ENCODE measurements around the gene HOXB3.

Gene HOXB3

GRCh38 chr17:48611681-48612455, 21.8 kb upstream of the HOXB3 start:
- no peak for DNase-seq

GRCh38 chr17:48611213-48611612, 21.2 kb upstream of the HOXB3 start:
- DNase-seq = peak; percentile 24

- DNase-seq = peak; percentile 68
Observed at GRCh38 chr17:48610282-48611211, 20.5 kb upstream of the HOXB3 start, which contains the start of gene HOXB7. Gene HOXB7 (minus strand): TSS chr17:48611017. CDS start chr17:48610918, 99 bp downstream.

GRCh38 chr17:48609759-48610281, 19.8 kb upstream of the HOXB3 start:
- no peak for DNase-seq

GRCh38 chr17:48609033-48609432, 19.0 kb upstream of the HOXB3 start:
- no peak for DNase-seq

GRCh38 chr17:48608494-48608834, 18.4 kb upstream of the HOXB3 start:
- no peak for DNase-seq

- no peak for DNase-seq
Observed at GRCh38 chr17:48606892-48607614, 17.0 kb upstream of the HOXB3 start.

- DNase-seq = no peak
Observed at GRCh38 chr17:48605991-48606891, 16.2 kb upstream of the HOXB3 start.

GRCh38 chr17:48605409-48605919, 15.4 kb upstream of the HOXB3 start:
- no peak for DNase-seq

- DNase-seq = peak; percentile 45
Observed at GRCh38 chr17:48604770-48605329, 14.8 kb upstream of the HOXB3 start, which contains the start of gene HOXB6. Gene HOXB6 (minus strand): TSS chr17:48604986. CDS start chr17:48598150, 6,836 bp downstream.

GRCh38 chr17:48603959-48604769, 14.1 kb upstream of the HOXB3 start:
- peak; percentile 48 for DNase-seq

GRCh38 chr17:48601539-48602425, 11.7 kb upstream of the HOXB3 start:
- no peak for DNase-seq

- no peak for DNase-seq
Observed at GRCh38 chr17:48601207-48601538, 11.1 kb upstream of the HOXB3 start.

GRCh38 chr17:48600244-48601098, 10.4 kb upstream of the HOXB3 start:
- no peak for DNase-seq

- no peak for DNase-seq
Observed at GRCh38 chr17:48599354-48599753, 9.3 kb upstream of the HOXB3 start.

GRCh38 chr17:48598736-48599135, 8.7 kb upstream of the HOXB3 start:
- no peak for DNase-seq

- peak; percentile 57 for DNase-seq
Observed at GRCh38 chr17:48597778-48598631, 8.0 kb upstream of the HOXB3 start.

GRCh38 chr17:48597528-48597777, 7.4 kb upstream of the HOXB3 start:
- no peak for DNase-seq
